Measurements from ENCODE around the gene GSG1L2. TPM values are rescaled to one million over a fixed set of nuclear protein-coding genes. Genes with fewer than 3 reads are reported as not detected.

The GSG1L2 gene
- total RNA-seq, 1 experiment from 2014 or later, result not detected

GRCh38 chr17:9766970-9767369 lies 54.9 kb downstream of the GSG1L2 start (continued):
- no peak for TF ChIP-seq CEBPB (IDR thresholded peaks at IDR 0.05; ENCODE audit: low read depth)
- TF ChIP-seq CBX3 (IDR thresholded peaks at IDR 0.05; ENCODE audit: low read depth), result no peak
- TF ChIP-seq ZNF274 (IDR thresholded peaks at IDR 0.05; ENCODE audit: low read depth, low read length), result no peak

GRCh38 chr17:9765322-9765721 lies 56.6 kb downstream of the GSG1L2 start:
- H3K4me1 ChIP-seq (ENCODE audit: control insufficient read depth in 1 of 2, insufficient read depth in 2 of 2, low read length in 2 of 2), result peaks cover 0 to 3% of the 10 kb centered on the region in 2 experiments; a peak in 1 of 4 replicates
- ChIA-PET POLR2A (no interaction called here), CTCF (no interaction called here), RAD21 (ENCODE audit: low non-redundant PET in 1 of 2, low total read pairs in 2 of 2, uncharacterized antibody in 2 of 2, unreplicated experiment in 2 of 2) (no interaction called here)
- no peaks in the 10 kb centered on the region for H3K9me2 ChIP-seq (ENCODE audit: insufficient read depth)
- TF ChIP-seq SIN3A (IDR thresholded peaks at IDR 0.05; ENCODE audit: low read depth) (no peak), SRF (IDR thresholded peaks at IDR 0.05; ENCODE audit: low read depth) (no peak), EZH2phosphoT487 (IDR thresholded peaks at IDR 0.05; ENCODE audit: borderline replicate concordance) (no peak), JUND (IDR thresholded peaks at IDR 0.05) (no peak), ZNF274 (IDR thresholded peaks at IDR 0.05; ENCODE audit: low read depth, low read length) (no peak), ZBTB33 (IDR thresholded peaks at IDR 0.05; ENCODE audit: extremely low read depth, insufficient replicate concordance, low read length) (no peak), REST (IDR thresholded peaks at IDR 0.05; ENCODE audit: low read depth) (no peak), ELF1 (IDR thresholded peaks at IDR 0.05; ENCODE audit: borderline replicate concordance, low read depth) (no peak), CEBPB (IDR thresholded peaks at IDR 0.05; ENCODE audit: low read depth) (no peak), EGR1 (IDR thresholded peaks at IDR 0.05; ENCODE audit: low read depth) (no peak)
- H3K79me2 ChIP-seq (ENCODE audit: insufficient read depth, low read length), result no peaks in the 10 kb centered on the region
- peaks cover 20% of the 10 kb centered on the region; the same call in 1 of the 2 replicates for H3K27me3 ChIP-seq (ENCODE audit: insufficient read depth, low read length)
- no peaks in the 10 kb centered on the region for H4K20me1 ChIP-seq (ENCODE audit: insufficient read depth)
- no peak overlapping the region for H3K9ac ChIP-seq (ENCODE audit: low read length)
- intact Hi-C loops (cut with micrococcal nuclease), result no loop called here
- no peaks in the 10 kb centered on the region for H3K9me3 ChIP-seq (ENCODE audit: control insufficient read depth in 1 of 2, insufficient read depth in 1 of 2, low read depth in 1 of 2, low read length in 2 of 2)
- H3K36me3 ChIP-seq (ENCODE audit: control insufficient read depth in 1 of 2, insufficient read depth in 2 of 2, low read length in 2 of 2), result no peaks in the 10 kb centered on the region; a peak in 1 of 4 replicates
- H3K4me2 ChIP-seq (ENCODE audit: low read length), result no peak overlapping the region
- no peak overlapping the region for H3K27ac ChIP-seq (ENCODE audit: low read depth, low read length)
- DNase-seq (ENCODE audit: low read depth, low spot score) (no peak), ATAC-seq (no peak)
- H3K4me3 ChIP-seq (replicated peaks in 1 of 2; ENCODE audit: low read depth in 1 of 2, low read length in 2 of 2), result no peak overlapping the region
- BruUV-seq (replicated peaks), result no TSS peak
- no peak overlapping the region for H2AFZ ChIP-seq (ENCODE audit: low read depth, low read length, poor library complexity, severe bottlenecking)
